Neural progenitor cell (in vitro differentiated cells): ENCODE results near the gene RASGRP4.

Experiments used
- CTCF ChIP-seq: fragments of 200-600 bp; sonication (generic); IDR thresholded peaks from 2 replicates; pipeline ENCODE4 v1.5.1; 2017; ENCODE audit warnings: antibody characterized with exemption, mild to moderate bottlenecking
- EZH2 ChIP-seq: fragments of 200-600 bp; sonication (generic); IDR thresholded peaks from 2 replicates; pipeline ENCODE4 v1.6.1; 2017; ENCODE audit warnings: antibody characterized with exemption, mild to moderate bottlenecking, moderate library complexity
- EZH2phosphoT487 ChIP-seq: fragments of 200-600 bp; sonication (generic); IDR thresholded peaks from 2 replicates; pipeline ENCODE4 v1.6.1; 2017; ENCODE audit warnings: antibody characterized with exemption

GRCh38 chr19:38429055-38429810, 3.2 kb upstream of the RASGRP4 start:
- no peak for TF ChIP-seq EZH2
- no peak for TF ChIP-seq CTCF
- TF ChIP-seq EZH2phosphoT487 = no peak
